HPDE6-E6E7 (cell line): ENCODE results near the gene NFIX.

Source experiments
- DNase-seq: peaks from one replicate; pipeline ENCODE4 v3.0.0; 2011; ENCODE audit warnings: missing footprints; ENCODE audit errors: extremely low spot score

NFIX gene

GRCh38 chr19:13072188-13072908, 77.1 kb downstream of the NFIX start:
- no peak for DNase-seq

GRCh38 chr19:13073263-13073662, 78.0 kb downstream of the NFIX start:
- DNase-seq = no peak

GRCh38 chr19:13074378-13074777, 79.1 kb downstream of the NFIX start:
- no peak for DNase-seq

- DNase-seq = no peak
Measured at GRCh38 chr19:13076320-13076719, 81.0 kb downstream of the NFIX start.

- no peak for DNase-seq
Measured at GRCh38 chr19:13076787-13077186, 81.5 kb downstream of the NFIX start.

GRCh38 chr19:13077240-13077639, 82.0 kb downstream of the NFIX start:
- no peak for DNase-seq

GRCh38 chr19:13078381-13078780, 83.1 kb downstream of the NFIX start:
- no peak for DNase-seq

- no peak for DNase-seq
Measured at GRCh38 chr19:13078897-13079541, 83.7 kb downstream of the NFIX start.

- DNase-seq = no peak
Measured at GRCh38 chr19:13079542-13079986, 84.3 kb downstream of the NFIX start.

GRCh38 chr19:13082192-13083007, 87.1 kb downstream of the NFIX start:
- no peak for DNase-seq

GRCh38 chr19:13083008-13083404, 87.7 kb downstream of the NFIX start:
- DNase-seq = no peak

- no peak for DNase-seq
Measured at GRCh38 chr19:13083627-13084026, 88.4 kb downstream of the NFIX start.

- DNase-seq = no peak
Measured at GRCh38 chr19:13085666-13086065, 90.4 kb downstream of the NFIX start.

GRCh38 chr19:13086341-13086740, 91.1 kb downstream of the NFIX start:
- no peak for DNase-seq

- no peak for DNase-seq
Measured at GRCh38 chr19:13087295-13087694, 92.0 kb downstream of the NFIX start.

- DNase-seq = no peak
Measured at GRCh38 chr19:13087795-13088537, 92.7 kb downstream of the NFIX start.

GRCh38 chr19:13089139-13089856, 94.0 kb downstream of the NFIX start:
- DNase-seq = no peak

GRCh38 chr19:13089857-13090507, 94.7 kb downstream of the NFIX start:
- DNase-seq = no peak

- no peak for DNase-seq
Measured at GRCh38 chr19:13090511-13091231, 95.4 kb downstream of the NFIX start.
